HCT116 (cell line): ENCODE results near the gene GPSM3. TPM values are rescaled to one million over a fixed set of nuclear protein-coding genes. Genes with fewer than 3 reads are reported as not detected.
A peak's percentile ranks its signal among the peaks of the same experiment; 100 is the strongest.

Experiments used
- ATAC-seq: fragments of 200-7000 bp; cut with Tn5 transposase; 2 replicates; pipeline ENCODE4 v1.9.1; 2020; ENCODE audit warnings: mild to moderate bottlenecking, moderate library complexity
- BruUV-seq: library from RNA; stranded (reverse); fragments of 400-500 nt; replicated peaks from 2 replicates; lab custom pipeline; 2021; lab: Mats Ljungman, UMichigan
- CTCF ChIA-PET: fragments of 300-600 bp; sonication (Branson Sonifier 250); formaldehyde crosslinking; loops from one replicate; lab custom pipeline; 2021; ENCODE audit warnings: antibody characterized with exemption; lab: Charles Lee
- POLR2A ChIA-PET: fragments of 300-600, 350-600 bp; sonication (Branson Sonifier 250); formaldehyde crosslinking; loops from one replicate; lab custom pipeline; 2021; ENCODE audit warnings: antibody characterized with exemption; lab: Charles Lee
- RAD21 ChIA-PET, 2 experiments: fragments of 300-600 bp; sonication (Branson Sonifier 250); formaldehyde crosslinking; loops; one replicate each; lab custom pipeline; 2023; ENCODE audit warnings: low total read pairs in 2 of 2; ENCODE audit not compliant: uncharacterized antibody in 2 of 2, unreplicated experiment in 2 of 2, low non-redundant PET in 1 of 2; lab: Charles Lee
- DNase-seq: peaks from one replicate; pipeline ENCODE4 v3.0.0-alpha.2; 2010; ENCODE audit warnings: low read depth, low spot score
- H2AFZ ChIP-seq: fragments of 200-600 bp; shearing (Covaris generic), sonication (generic); 2 replicates; pipeline ENCODE4 v1.6.1; 2017; ENCODE audit warnings: low read depth, mixed run types, mixed read lengths, antibody characterized with exemption, low read length; ENCODE audit not compliant: poor library complexity, severe bottlenecking
- H3K27ac ChIP-seq: 2 replicates; pipeline ENCODE4 v1.5.1; 2012; ENCODE audit warnings: low read depth, low read length
- H3K27me3 ChIP-seq: fragments of 200-600 bp; sonication (generic); 2 replicates; pipeline ENCODE4 v1.6.1; 2016; ENCODE audit warnings: mixed run types, low read length, mixed read lengths; ENCODE audit not compliant: insufficient read depth
- H3K36me3 ChIP-seq, 2 experiments: fragments of 200-500 bp in 1 of 2; fragments of 200-600 bp in 1 of 2; sonication (Bioruptor generic) in 1 of 2; sonication (generic) in 1 of 2; 2 replicates each; pipeline versions ENCODE4 v1.5.1 to v1.6.1; 2014 to 2016; ENCODE audit warnings: low read length in 2 of 2, inconsistent platforms in 1 of 2, mixed read lengths in 1 of 2, mixed run types in 1 of 2; ENCODE audit not compliant: insufficient read depth in 2 of 2, control insufficient read depth in 1 of 2
- H3K4me1 ChIP-seq, 2 experiments: fragments of 200-600 bp in 1 of 2; sonication (generic) in 1 of 2; 2 replicates each; pipeline versions ENCODE4 v1.5.1 to v1.6.1; 2012 to 2017; ENCODE audit warnings: low read length in 2 of 2, inconsistent platforms in 1 of 2, mild to moderate bottlenecking in 1 of 2, mixed read lengths in 1 of 2, mixed run types in 1 of 2, moderate library complexity in 1 of 2; ENCODE audit not compliant: insufficient read depth in 2 of 2, control insufficient read depth in 1 of 2
- H3K4me2 ChIP-seq: fragments of 200-600 bp; sonication (generic); 2 replicates; pipeline ENCODE4 v1.6.1; 2017; ENCODE audit warnings: mixed run types, low read length, mixed read lengths
- H3K4me3 ChIP-seq, 2 experiments: fragments of 200-600 bp in 1 of 2; sonication (generic) in 1 of 2; replicated peaks in 1 of 2; 2 replicates each; pipeline ENCODE4 v1.5.1; 2011 to 2016; ENCODE audit warnings: low read length in 2 of 2, control low read depth in 1 of 2, low read depth in 1 of 2, mild to moderate bottlenecking in 1 of 2, mixed read lengths in 1 of 2, mixed run types in 1 of 2
- H3K79me2 ChIP-seq: fragments of 200-600 bp; sonication (generic); 2 replicates; pipeline ENCODE4 v1.6.1; 2017; ENCODE audit warnings: mild to moderate bottlenecking, mixed run types, low read length, moderate library complexity, mixed read lengths; ENCODE audit not compliant: insufficient read depth
- H3K9ac ChIP-seq: fragments of 200-600 bp; sonication (generic); 2 replicates; pipeline ENCODE4 v1.6.1; 2016; ENCODE audit warnings: low read length, mixed read lengths
- H3K9me2 ChIP-seq: fragments of 200-600 bp; sonication (generic), shearing (Covaris generic); 2 replicates; pipeline ENCODE4 v1.6.1; 2017; ENCODE audit warnings: mixed run types, mild to moderate bottlenecking, moderate library complexity; ENCODE audit not compliant: insufficient read depth
- H3K9me3 ChIP-seq, 2 experiments: fragments of 200-500 bp in 1 of 2; fragments of 200-600 bp in 1 of 2; sonication (Bioruptor generic) in 1 of 2; sonication (generic) in 1 of 2; 2 replicates each; pipeline ENCODE4 v1.6.1; 2014 to 2017; ENCODE audit warnings: low read length in 2 of 2, mixed read lengths in 2 of 2, inconsistent platforms in 1 of 2, low read depth in 1 of 2, mild to moderate bottlenecking in 1 of 2, mixed run types in 1 of 2, moderate library complexity in 1 of 2; ENCODE audit not compliant: control insufficient read depth in 1 of 2, insufficient read depth in 1 of 2
- H4K20me1 ChIP-seq: fragments of 200-600 bp; sonication (generic), shearing (Covaris generic); 2 replicates; pipeline ENCODE4 v1.6.1; 2017; ENCODE audit warnings: mixed run types, mild to moderate bottlenecking, moderate library complexity; ENCODE audit not compliant: insufficient read depth
- CEBPB ChIP-seq: IDR thresholded peaks from 2 replicates; pipeline ENCODE4 v1.6.1; 2012; ENCODE audit warnings: low read depth
- EZH2 ChIP-seq: fragments of 200-600 bp; sonication (generic); IDR thresholded peaks from 2 replicates; pipeline ENCODE4 v1.6.1; 2017; ENCODE audit warnings: antibody characterized with exemption, mixed run types
- POLR2A ChIP-seq: IDR thresholded peaks from 2 replicates; pipeline ENCODE4 v1.7.0; 2011; ENCODE audit warnings: borderline replicate concordance; ENCODE audit not compliant: insufficient read depth, insufficient read length; ENCODE audit errors: extremely low read depth
- POLR2AphosphoS5 ChIP-seq: IDR thresholded peaks from 2 replicates; pipeline ENCODE4 v1.6.1; 2011; ENCODE audit warnings: mild to moderate bottlenecking, low read depth, low read length, moderate library complexity
- RAD21 ChIP-seq: IDR thresholded peaks from 2 replicates; pipeline ENCODE4 v1.6.1; 2012; ENCODE audit warnings: low read depth, mild to moderate bottlenecking
- TCF7L2 ChIP-seq: IDR thresholded peaks from 2 replicates; pipeline ENCODE4 v1.7.0; 2011; ENCODE audit warnings: borderline replicate concordance, inconsistent platforms; ENCODE audit not compliant: insufficient read depth, insufficient read length; ENCODE audit errors: extremely low read depth
- intact Hi-C: fragments of 100-400 bp; cut with micrococcal nuclease; formaldehyde crosslinking; loops from 2 replicates; pipeline ENCODE4 v1.10.0; 2022
- total RNA-seq: library from RNA; stranded (reverse); gene quantifications from one replicate; pipeline ENCODE4 v1.2.1, GENCODE V29; 2021; ENCODE audit not compliant: unreplicated experiment
- TF ChIP-seq, protein P1 (sequence below): IDR thresholded peaks from 2 replicates; pipeline ENCODE4 v1.6.1; 2012; ENCODE audit warnings: low read depth

The GPSM3 gene
- total RNA-seq, 1 experiment from 2014 or later, result 1.2 TPM

DNA sequence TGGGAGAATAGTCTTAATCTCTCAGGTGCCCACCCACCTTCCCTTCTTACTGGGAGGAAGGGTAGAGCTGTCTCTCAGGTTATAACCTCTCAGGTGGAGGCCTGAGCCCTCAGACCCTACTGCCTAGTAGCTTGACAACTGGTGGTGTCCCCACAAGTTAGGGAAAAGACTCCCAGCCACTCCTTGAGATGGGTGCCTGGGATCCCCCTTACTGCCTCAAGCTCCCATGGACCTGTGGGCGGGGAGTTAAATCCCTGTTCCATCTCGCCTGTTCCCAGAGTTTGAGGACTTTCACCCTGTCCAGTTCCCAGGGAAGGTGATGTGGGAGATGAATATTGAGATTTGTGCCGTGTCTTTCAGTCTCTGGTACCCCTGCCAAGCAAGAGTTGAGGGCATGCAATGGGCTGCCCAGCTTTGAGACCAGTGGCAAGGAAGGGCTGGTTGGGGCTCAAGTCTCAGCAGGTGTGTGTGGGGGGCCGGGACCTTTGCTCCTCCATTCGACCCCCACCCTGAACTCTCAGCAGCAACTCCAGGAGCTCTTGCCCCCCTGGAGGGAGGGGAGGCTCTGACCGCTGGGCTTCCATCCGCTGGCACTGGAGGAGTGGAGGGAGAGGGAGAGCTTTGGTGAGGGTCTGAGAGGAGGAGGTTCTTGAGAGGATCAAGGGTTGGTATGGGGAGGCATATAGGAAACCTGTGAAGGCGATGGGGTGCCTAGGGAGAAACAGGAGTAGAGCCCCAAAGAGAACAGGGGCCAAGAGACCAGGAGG is 1.3 kb downstream of the GPSM3 start:
- no TSS peak for BruUV-seq
- peaks cover 13% of the 10 kb centered on the region for H3K79me2 ChIP-seq
- DNase-seq, result no peak
- H3K9me3 ChIP-seq, result no peaks in the 10 kb centered on the region
- H3K4me1 ChIP-seq, result peaks cover 22 to 60% of the 10 kb centered on the region in 2 experiments
- peak overlapping the region; percentile 81 for H3K4me2 ChIP-seq
- ChIA-PET CTCF (interaction anchor here (1.3 to 1.5 kb wide), 2 partner anchors 14 to 72 kb away, joined by 4 to 10 read pairs; no protein-coding TSS in a partner anchor), RAD21 (no interaction called here), POLR2A (interaction anchor here (0.9 to 1.7 kb wide), 3 partner anchors 9 to 64 kb away, joined by 3 to 4 read pairs (median 4); partner anchors contain the start of gene ATF6B)
- H3K36me3 ChIP-seq, result peaks cover 0 to 3% of the 10 kb centered on the region in 2 experiments; a peak in 2 of 4 replicates
- no peak for TF ChIP-seq POLR2A
- no peak for TF ChIP-seq RAD21
- no peak for TF ChIP-seq CEBPB
- TF ChIP-seq, protein P1, sequence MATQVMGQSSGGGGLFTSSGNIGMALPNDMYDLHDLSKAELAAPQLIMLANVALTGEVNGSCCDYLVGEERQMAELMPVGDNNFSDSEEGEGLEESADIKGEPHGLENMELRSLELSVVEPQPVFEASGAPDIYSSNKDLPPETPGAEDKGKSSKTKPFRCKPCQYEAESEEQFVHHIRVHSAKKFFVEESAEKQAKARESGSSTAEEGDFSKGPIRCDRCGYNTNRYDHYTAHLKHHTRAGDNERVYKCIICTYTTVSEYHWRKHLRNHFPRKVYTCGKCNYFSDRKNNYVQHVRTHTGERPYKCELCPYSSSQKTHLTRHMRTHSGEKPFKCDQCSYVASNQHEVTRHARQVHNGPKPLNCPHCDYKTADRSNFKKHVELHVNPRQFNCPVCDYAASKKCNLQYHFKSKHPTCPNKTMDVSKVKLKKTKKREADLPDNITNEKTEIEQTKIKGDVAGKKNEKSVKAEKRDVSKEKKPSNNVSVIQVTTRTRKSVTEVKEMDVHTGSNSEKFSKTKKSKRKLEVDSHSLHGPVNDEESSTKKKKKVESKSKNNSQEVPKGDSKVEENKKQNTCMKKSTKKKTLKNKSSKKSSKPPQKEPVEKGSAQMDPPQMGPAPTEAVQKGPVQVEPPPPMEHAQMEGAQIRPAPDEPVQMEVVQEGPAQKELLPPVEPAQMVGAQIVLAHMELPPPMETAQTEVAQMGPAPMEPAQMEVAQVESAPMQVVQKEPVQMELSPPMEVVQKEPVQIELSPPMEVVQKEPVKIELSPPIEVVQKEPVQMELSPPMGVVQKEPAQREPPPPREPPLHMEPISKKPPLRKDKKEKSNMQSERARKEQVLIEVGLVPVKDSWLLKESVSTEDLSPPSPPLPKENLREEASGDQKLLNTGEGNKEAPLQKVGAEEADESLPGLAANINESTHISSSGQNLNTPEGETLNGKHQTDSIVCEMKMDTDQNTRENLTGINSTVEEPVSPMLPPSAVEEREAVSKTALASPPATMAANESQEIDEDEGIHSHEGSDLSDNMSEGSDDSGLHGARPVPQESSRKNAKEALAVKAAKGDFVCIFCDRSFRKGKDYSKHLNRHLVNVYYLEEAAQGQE, result no peak
- no peak for TF ChIP-seq TCF7L2
- no peak for TF ChIP-seq EZH2
- no peak for TF ChIP-seq POLR2AphosphoS5
- no peaks in the 10 kb centered on the region for H4K20me1 ChIP-seq
- no peak for ATAC-seq
- intact Hi-C loops, result no loop called here
- H3K27me3 ChIP-seq, result no peaks in the 10 kb centered on the region
- H2AFZ ChIP-seq, result no peak overlapping the region
- peak overlapping the region; percentile 81; the same call in 1 of the 2 replicates for H3K27ac ChIP-seq
- H3K9me2 ChIP-seq, result no peaks in the 10 kb centered on the region
- no peak overlapping the region for H3K9ac ChIP-seq
- H3K4me3 ChIP-seq, result peak overlapping the region; percentile 80 to 84
